ENCODE measurements around the gene SIPA1L3.

The SIPA1L3 gene

DNA sequence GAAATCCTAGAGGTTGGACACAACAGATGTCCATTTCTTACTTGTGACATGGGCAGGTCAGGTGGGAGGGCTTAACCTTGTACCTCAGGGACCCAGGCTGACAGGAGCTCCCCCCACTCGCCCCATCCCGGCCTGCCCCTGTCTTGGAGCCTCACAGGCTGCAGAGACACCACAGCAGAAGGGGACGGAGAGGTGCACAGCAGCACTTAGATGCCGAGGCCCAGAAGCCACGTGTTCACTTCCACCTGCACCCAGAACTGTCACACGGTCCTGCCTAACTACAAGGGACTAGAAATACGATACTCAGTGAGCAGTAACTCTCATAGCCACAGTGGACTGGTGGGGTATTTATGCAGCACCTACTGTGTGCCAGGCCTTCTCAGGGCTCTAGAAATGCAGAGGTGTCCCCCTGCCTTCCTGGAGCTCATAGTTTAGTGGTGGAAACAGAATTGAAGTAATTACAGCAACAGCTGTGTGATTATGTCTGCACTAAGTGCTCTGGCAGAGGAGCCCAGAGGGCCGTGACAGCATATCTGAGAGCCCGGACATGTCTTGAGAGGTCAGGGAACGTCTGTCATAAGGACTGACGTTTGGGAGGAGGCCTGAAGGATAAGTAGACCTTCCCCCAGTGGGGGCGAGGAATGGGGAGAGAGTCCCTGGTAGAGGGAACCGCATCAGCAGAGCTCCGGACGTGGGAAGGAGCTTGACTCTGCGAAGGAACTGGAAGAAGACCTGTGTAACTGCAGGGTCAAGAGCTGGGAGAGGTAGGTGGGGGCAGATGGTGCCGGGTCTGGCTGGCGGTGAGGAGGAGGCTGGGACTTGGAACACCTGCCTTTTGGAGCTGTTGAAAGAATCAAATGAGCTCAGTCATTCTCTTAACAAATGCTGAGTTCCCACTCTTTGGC lies 130.0 kb downstream of the SIPA1L3 start:
- no peak for DNase-seq
- Histone ChIP-seq H3K79me2 (ENCODE audit: low read length) (no peaks in the 10 kb centered on the region), H3K9me3 (replicated peaks; ENCODE audit: insufficient read depth, low read length) (no peaks in the 10 kb centered on the region), H3K4me1 (ENCODE audit: low read length) (peaks cover 16% of the 10 kb centered on the region), H3K4me3 (ENCODE audit: low read length) (no peak overlapping the region), H4K20me1 (ENCODE audit: insufficient read depth, low read length) (no peaks in the 10 kb centered on the region), H3K4me2 (ENCODE audit: low read depth, low read length) (no peak overlapping the region), H2AFZ (ENCODE audit: low read length) (no peak overlapping the region), H3K27ac (ENCODE audit: low read length) (no peak overlapping the region), H3K9me2 (replicated peaks; ENCODE audit: insufficient read depth, low read length) (no peaks in the 10 kb centered on the region), H3K9ac (ENCODE audit: low read length) (no peak overlapping the region), H3K36me3 (replicated peaks; ENCODE audit: insufficient read depth, low read length) (no peaks in the 10 kb centered on the region), H3F3A (ENCODE audit: insufficient read depth, low read length) (peaks cover 6% of the 10 kb centered on the region; the same call in 1 of the 2 replicates), H3K27me3 (replicated peaks; ENCODE audit: insufficient read depth, low read length) (no peaks in the 10 kb centered on the region)
- TF ChIP-seq, protein P1, sequence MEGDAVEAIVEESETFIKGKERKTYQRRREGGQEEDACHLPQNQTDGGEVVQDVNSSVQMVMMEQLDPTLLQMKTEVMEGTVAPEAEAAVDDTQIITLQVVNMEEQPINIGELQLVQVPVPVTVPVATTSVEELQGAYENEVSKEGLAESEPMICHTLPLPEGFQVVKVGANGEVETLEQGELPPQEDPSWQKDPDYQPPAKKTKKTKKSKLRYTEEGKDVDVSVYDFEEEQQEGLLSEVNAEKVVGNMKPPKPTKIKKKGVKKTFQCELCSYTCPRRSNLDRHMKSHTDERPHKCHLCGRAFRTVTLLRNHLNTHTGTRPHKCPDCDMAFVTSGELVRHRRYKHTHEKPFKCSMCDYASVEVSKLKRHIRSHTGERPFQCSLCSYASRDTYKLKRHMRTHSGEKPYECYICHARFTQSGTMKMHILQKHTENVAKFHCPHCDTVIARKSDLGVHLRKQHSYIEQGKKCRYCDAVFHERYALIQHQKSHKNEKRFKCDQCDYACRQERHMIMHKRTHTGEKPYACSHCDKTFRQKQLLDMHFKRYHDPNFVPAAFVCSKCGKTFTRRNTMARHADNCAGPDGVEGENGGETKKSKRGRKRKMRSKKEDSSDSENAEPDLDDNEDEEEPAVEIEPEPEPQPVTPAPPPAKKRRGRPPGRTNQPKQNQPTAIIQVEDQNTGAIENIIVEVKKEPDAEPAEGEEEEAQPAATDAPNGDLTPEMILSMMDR (IDR thresholded peaks at IDR 0.05; ENCODE audit: low read length) = no peak
- TF ChIP-seq EZH2 (optimal IDR thresholded peaks at IDR 0.05; ENCODE audit: low read depth, low read length) = no peak

DNA sequence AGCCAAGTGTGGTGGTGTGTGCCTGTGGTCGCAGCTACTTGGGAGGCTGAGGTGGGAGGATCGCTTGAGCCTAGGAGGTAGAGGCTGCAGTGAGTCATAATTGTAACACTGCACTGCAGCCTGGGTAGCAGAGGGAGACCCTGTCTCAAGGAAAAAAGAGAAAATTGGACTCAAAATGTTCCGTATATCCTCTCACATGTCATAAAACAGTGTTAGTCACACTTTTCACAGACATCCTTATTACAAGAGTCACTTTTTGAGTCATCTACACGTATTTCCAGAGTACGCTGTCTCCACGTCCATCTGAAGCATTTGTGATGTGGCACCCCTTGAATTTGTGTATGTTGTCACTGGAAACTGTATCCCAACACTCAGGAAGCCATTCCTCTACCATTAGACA lies 133.0 kb downstream of the SIPA1L3 start:
- H3K9me2 ChIP-seq (replicated peaks; ENCODE audit: insufficient read depth, low read length) = no peaks in the 10 kb centered on the region
- H2AFZ ChIP-seq (ENCODE audit: low read length) = no peak overlapping the region
- no peaks in the 10 kb centered on the region for H3K79me2 ChIP-seq (ENCODE audit: low read length)
- no peaks in the 10 kb centered on the region for H3K27me3 ChIP-seq (replicated peaks; ENCODE audit: insufficient read depth, low read length)
- no peak for DNase-seq
- H4K20me1 ChIP-seq (ENCODE audit: insufficient read depth, low read length) = no peaks in the 10 kb centered on the region
- H3K9ac ChIP-seq (ENCODE audit: low read length) = no peak overlapping the region
- no peak overlapping the region for H3K27ac ChIP-seq (ENCODE audit: low read length)
- H3K36me3 ChIP-seq (replicated peaks; ENCODE audit: insufficient read depth, low read length) = no peaks in the 10 kb centered on the region
- H3K4me3 ChIP-seq (ENCODE audit: low read length) = no peak overlapping the region
- TF ChIP-seq EZH2phosphoT487 (IDR thresholded peaks at IDR 0.05; ENCODE audit: low read length) (no peak), EZH2 (optimal IDR thresholded peaks at IDR 0.05; ENCODE audit: low read depth, low read length) (no peak)
- TF ChIP-seq, protein P1 (IDR thresholded peaks at IDR 0.05; ENCODE audit: low read length) = no peak
- H3K4me2 ChIP-seq (ENCODE audit: low read depth, low read length) = no peak overlapping the region
- H3K9me3 ChIP-seq (replicated peaks; ENCODE audit: insufficient read depth, low read length) = no peaks in the 10 kb centered on the region
- H3K4me1 ChIP-seq (ENCODE audit: low read length) = no peaks in the 10 kb centered on the region
- no peaks in the 10 kb centered on the region for H3F3A ChIP-seq (ENCODE audit: insufficient read depth, low read length)

DNA sequence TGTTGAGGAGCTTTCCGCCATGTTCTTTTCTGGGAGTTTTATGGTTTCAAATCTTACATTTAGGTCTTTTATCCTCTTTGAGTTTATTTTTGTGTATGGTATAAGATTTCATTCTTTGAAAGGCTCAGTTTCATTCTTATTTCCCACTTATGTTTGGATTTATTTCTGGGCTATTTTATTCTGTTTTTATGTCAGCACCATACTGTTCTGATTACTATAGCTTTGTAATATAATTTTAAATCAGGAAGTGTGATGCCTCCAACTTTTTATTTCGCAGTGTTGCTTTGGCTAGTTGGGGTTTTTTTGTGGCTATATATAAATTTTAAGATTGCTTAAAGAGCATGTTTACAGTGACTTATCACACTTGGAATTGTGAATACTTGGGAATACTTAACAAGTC lies 135.1 kb downstream of the SIPA1L3 start:
- H3K79me2 ChIP-seq (ENCODE audit: low read length) = 0 out of 2 replicates have a peak, but pooled peaks cover 3% of the 10 kb centered on the region
- no peaks in the 10 kb centered on the region for H4K20me1 ChIP-seq (ENCODE audit: insufficient read depth, low read length)
- no peak for TF ChIP-seq EZH2phosphoT487 (IDR thresholded peaks at IDR 0.05; ENCODE audit: low read length)
- TF ChIP-seq EZH2 (optimal IDR thresholded peaks at IDR 0.05; ENCODE audit: low read depth, low read length) = no peak
- TF ChIP-seq, protein P1 (IDR thresholded peaks at IDR 0.05; ENCODE audit: low read length) = no peak

More for the DNA sequence above, 135.1 kb downstream of the SIPA1L3 start:
- H3K4me2 ChIP-seq (ENCODE audit: low read depth, low read length) = no peak overlapping the region
- H3K9me3 ChIP-seq (replicated peaks; ENCODE audit: insufficient read depth, low read length) = no peaks in the 10 kb centered on the region
- no peak overlapping the region for H3K4me3 ChIP-seq (ENCODE audit: low read length)
- H2AFZ ChIP-seq (ENCODE audit: low read length) = no peak overlapping the region
- H3K9ac ChIP-seq (ENCODE audit: low read length) = no peak overlapping the region
- peaks cover 9% of the 10 kb centered on the region for H3K4me1 ChIP-seq (ENCODE audit: low read length)
- no peaks in the 10 kb centered on the region for H3K9me2 ChIP-seq (replicated peaks; ENCODE audit: insufficient read depth, low read length)
- H3F3A ChIP-seq (ENCODE audit: insufficient read depth, low read length) = peaks cover 7% of the 10 kb centered on the region
- no peaks in the 10 kb centered on the region for H3K27me3 ChIP-seq (replicated peaks; ENCODE audit: insufficient read depth, low read length)
- no peak for DNase-seq
- H3K27ac ChIP-seq (ENCODE audit: low read length) = no peak overlapping the region
- no peaks in the 10 kb centered on the region for H3K36me3 ChIP-seq (replicated peaks; ENCODE audit: insufficient read depth, low read length)
